Liver (tissue), 9 donors: ENCODE data around the gene UNC93A. TPM values are rescaled to one million over a fixed set of nuclear protein-coding genes. Genes with fewer than 3 reads are reported as not detected.

ENCODE experiments used
- DNase-seq: peaks from one replicate; pipeline ENCODE4 v3.0.0-alpha.2; 2017; ENCODE audit warnings: low spot score
- H3K27ac ChIP-seq, 2 donors: one replicate each; pipeline ENCODE4 v1.7.0; 2013; ENCODE audit warnings: inconsistent platforms in 2 of 2, low read length in 2 of 2, control low read depth in 1 of 2, low read depth in 1 of 2, mild to moderate bottlenecking in 1 of 2
- H3K27me3 ChIP-seq, 4 donors: one replicate each; pipeline versions ENCODE4 v1.6.1 to v1.7.0; 2013; ENCODE audit warnings: low read length in 3 of 4, inconsistent platforms in 1 of 4, mild to moderate bottlenecking in 1 of 4, moderate library complexity in 1 of 4; ENCODE audit not compliant: control insufficient read depth in 4 of 4, insufficient read depth in 4 of 4
- H3K36me3 ChIP-seq, 4 donors: one replicate each; pipeline versions ENCODE4 v1.6.1 to v1.7.0; 2013; ENCODE audit warnings: low read length in 3 of 4, mild to moderate bottlenecking in 3 of 4, low read depth in 1 of 4, moderate library complexity in 1 of 4; ENCODE audit not compliant: control insufficient read depth in 4 of 4, insufficient read depth in 3 of 4
- H3K4me1 ChIP-seq, 4 donors: one replicate each; pipeline versions ENCODE4 v1.6.1 to v1.7.0; 2013; ENCODE audit warnings: low read length in 3 of 4, mild to moderate bottlenecking in 3 of 4, moderate library complexity in 1 of 4; ENCODE audit not compliant: control insufficient read depth in 4 of 4, insufficient read depth in 4 of 4
- H3K4me3 ChIP-seq, 3 donors: one replicate each; pipeline versions ENCODE4 v1.6.1 to v1.7.0; 2013; ENCODE audit warnings: low read length in 3 of 3, control low read depth in 1 of 3, low read depth in 1 of 3, mild to moderate bottlenecking in 1 of 3
- H3K9ac ChIP-seq, 2 donors: one replicate each; pipeline ENCODE4 v1.7.0; 2013; ENCODE audit warnings: low read length in 2 of 2, mild to moderate bottlenecking in 2 of 2, moderate library complexity in 2 of 2, control low read depth in 1 of 2, low read depth in 1 of 2
- H3K9me3 ChIP-seq, 4 donors: one replicate each; pipeline versions ENCODE4 v1.6.1 to v1.7.0; 2013; ENCODE audit warnings: low read length in 3 of 4; ENCODE audit not compliant: control insufficient read depth in 4 of 4
- ATF3 ChIP-seq: IDR thresholded peaks from 2 replicates; pipeline ENCODE4 v1.6.1; 2016; ENCODE audit warnings: antibody characterized with exemption
- CTCF ChIP-seq: fragments of 150-350 bp; IDR thresholded peaks from 2 replicates; pipeline ENCODE4 v1.5.1; 2017; ENCODE audit warnings: improper control_type of control experiment, low read depth, low read length; ENCODE audit not compliant: missing input control
- EGR1 ChIP-seq, 2 donors: IDR thresholded peaks; 2 replicates each; pipeline ENCODE4 v1.6.1; 2016 to 2018; ENCODE audit warnings: antibody characterized with exemption in 2 of 2, low read depth in 2 of 2
- FOXA1 ChIP-seq: IDR thresholded peaks from 2 replicates; pipeline ENCODE4 v1.6.1; 2016; ENCODE audit warnings: antibody characterized with exemption
- GABPA ChIP-seq, 2 donors: IDR thresholded peaks in 1 of 2; conservative IDR thresholded peaks in 1 of 2; 2 replicates each; pipeline ENCODE4 v1.6.1; 2016; ENCODE audit warnings: antibody characterized with exemption in 2 of 2, mild to moderate bottlenecking in 1 of 2, moderate library complexity in 1 of 2
- HNF4A ChIP-seq, 2 donors: conservative IDR thresholded peaks; 2 replicates each; pipeline ENCODE4 v1.6.1; 2016; ENCODE audit warnings: antibody characterized with exemption in 2 of 2, mild to moderate bottlenecking in 2 of 2
- JUND ChIP-seq, 2 donors: IDR thresholded peaks; 2 replicates each; pipeline ENCODE4 v1.6.1; 2016; ENCODE audit warnings: antibody characterized with exemption in 2 of 2
- MAX ChIP-seq: IDR thresholded peaks from 2 replicates; pipeline ENCODE4 v1.6.1; 2016; ENCODE audit warnings: antibody characterized with exemption
- NR2F2 ChIP-seq: IDR thresholded peaks from 2 replicates; pipeline ENCODE4 v1.6.1; 2016; ENCODE audit warnings: antibody characterized with exemption
- RAD21 ChIP-seq, 2 donors: IDR thresholded peaks; 2 replicates each; pipeline ENCODE4 v1.6.1; 2016; ENCODE audit warnings: antibody characterized with exemption in 2 of 2, mild to moderate bottlenecking in 2 of 2
- REST ChIP-seq: IDR thresholded peaks from 2 replicates; pipeline ENCODE4 v1.6.1; 2016; ENCODE audit warnings: antibody characterized with exemption, mild to moderate bottlenecking
- RXRA ChIP-seq, 2 donors: IDR thresholded peaks; 2 replicates each; pipeline ENCODE4 v1.6.1; 2017 to 2018; ENCODE audit warnings: antibody characterized with exemption in 2 of 2, mild to moderate bottlenecking in 1 of 2
- SP1 ChIP-seq: IDR thresholded peaks from 2 replicates; pipeline ENCODE4 v1.6.1; 2018; ENCODE audit warnings: antibody characterized with exemption, mild to moderate bottlenecking
- TAF1 ChIP-seq: conservative IDR thresholded peaks from 2 replicates; pipeline ENCODE4 v1.6.1; 2016; ENCODE audit warnings: antibody characterized with exemption, mild to moderate bottlenecking
- YY1 ChIP-seq: IDR thresholded peaks from 2 replicates; pipeline ENCODE4 v1.6.1; 2016; ENCODE audit warnings: antibody characterized with exemption, mild to moderate bottlenecking
- WGBS: extraction: QIAGEN DNeasy Blood & Tissue Kit; methylation state at CpG from one replicate; pipeline ENCODE4 v1.1.7; 2013; 5-methylcytosine and 5-hydroxymethylcytosine counted together
- polyA plus RNA-seq, 2 donors: library from polyadenylated mRNA; stranded (reverse) in 1 of 2; unstranded in 1 of 2; fragments of 200-250 nt in 1 of 2; fragments of >200 nt in 1 of 2; fragmentation: Nextera tagmentation in 1 of 2; extraction: Ambion mirVana in 1 of 2; gene quantifications; one replicate each; pipeline versions ENCODE4 v1.2.1 to v1.2.3, GENCODE V29; 2013 to 2015
- total RNA-seq, 2 donors: library from RNA; depleted of rRNA; stranded (reverse); fragments of >200 nt; gene quantifications; one replicate each; pipeline ENCODE4 v1.2.3, GENCODE V29; 2014
- donor health status: healthy.
- donor health status: healthy.
- donor health status: healthy.
- donor health status: healthy.
- donor health status: healthy.

The UNC93A gene
- total and polyA plus RNA-seq, 4 donors = 0.79 to 14.0 (median 4.6) TPM

GRCh38 chr6:167274270-167274669, 16.8 kb upstream of the UNC93A start:
- TF ChIP-seq JUND (IDR thresholded peaks at IDR 0.05) = no peak
- no peak for TF ChIP-seq TAF1
- no peak for TF ChIP-seq SP1
- no peak for TF ChIP-seq NR2F2
- TF ChIP-seq YY1 = no peak
- Histone ChIP-seq H3K27ac (no peak overlapping the region), H3K27me3 (no peaks in the 10 kb centered on the region), H3K9me3 (no peaks in the 10 kb centered on the region), H3K36me3 (no peaks in the 10 kb centered on the region), H3K4me1 (peaks cover 3 to 15% (median 11%) of the 10 kb centered on the region in 4 donors), H3K4me3 (no peak overlapping the region), H3K9ac (no peak overlapping the region)
- no peak for DNase-seq
- 84% methylated on average over 6 of the region's 6 CpGs for WGBS

- no peak for DNase-seq
- Histone ChIP-seq H3K36me3 (no peaks in the 10 kb centered on the region), H3K27me3 (no peaks in the 10 kb centered on the region), H3K9me3 (no peaks in the 10 kb centered on the region), H3K9ac (no peak overlapping the region), H3K4me3 (no peak overlapping the region), H3K27ac (no peak overlapping the region), H3K4me1 (peaks cover 2 to 14% (median 11%) of the 10 kb centered on the region in 4 donors)
- WGBS = 92% methylated on average over 8 of the region's 8 CpGs
- TF ChIP-seq SP1 = no peak
- TF ChIP-seq REST = no peak
- TF ChIP-seq TAF1 = no peak
- no peak for TF ChIP-seq NR2F2
- TF ChIP-seq MAX = no peak
- no peak for TF ChIP-seq FOXA1
- TF ChIP-seq ATF3 = no peak
- no peak for TF ChIP-seq YY1
- no peak for TF ChIP-seq RAD21 (IDR thresholded peaks at IDR 0.05)
- TF ChIP-seq GABPA (IDR thresholded peaks at IDR 0.05 in 1 of 2, conservative IDR thresholded peaks at IDR 0.05 in 1 of 2) = no peak
- no peak for TF ChIP-seq CTCF
- TF ChIP-seq JUND (IDR thresholded peaks at IDR 0.05) = no peak
- TF ChIP-seq RXRA (IDR thresholded peaks at IDR 0.05) = no peak
- TF ChIP-seq EGR1 (IDR thresholded peaks at IDR 0.05; ENCODE audit: low read depth in 2 of 2) = no peak
- no peak for TF ChIP-seq HNF4A (conservative IDR thresholded peaks at IDR 0.05)
Observed at GRCh38 chr6:167275001-167275400, 16.1 kb upstream of the UNC93A start.
